ENCODE data around the gene SPDYC. TPM values are rescaled to one million over a fixed set of nuclear protein-coding genes. Genes with fewer than 3 reads are reported as not detected.

SPDYC gene
- polyA plus RNA-seq, 3 donors = 0.64 TPM; not detected in 2

GRCh38 chr11:65132988-65133700 is 36.9 kb upstream of the SPDYC start:
- WGBS (ENCODE audit: insufficient coverage) = 84% methylated on average over 6 of the region's 18 CpGs
- peaks cover 36 to 57% of the 10 kb centered on the region in 2 donors for H3K36me3 Mint-ChIP-seq
- Histone ChIP-seq H3K9me3 (replicated peaks in 1 of 2; ENCODE audit: control insufficient read depth in 1 of 2, insufficient read depth in 1 of 2, low read length in 2 of 2) (no peaks in the 10 kb centered on the region), H2AFZ (ENCODE audit: insufficient read depth, low read depth, low read length, poor library complexity, severe bottlenecking) (peak overlapping the region; percentile 84), H4K20me1 (ENCODE audit: insufficient read depth, low read length) (peaks cover 41% of the 10 kb centered on the region), H3K27me3 (ENCODE audit: control insufficient read depth in 2 of 2, insufficient read depth in 2 of 2, low read length in 2 of 2) (no peaks in the 10 kb centered on the region), H3K9ac (ENCODE audit: insufficient read depth, low read length, poor library complexity, severe bottlenecking) (peak overlapping the region; percentile 99), H3K4me3 (replicated peaks in 1 of 3; ENCODE audit: low read depth in 2 of 3, low read length in 3 of 3) (peak overlapping the region; percentile 51 to 98 (median 92)), H3K36me3 (replicated peaks in 1 of 2; ENCODE audit: control insufficient read depth in 1 of 2, insufficient read depth in 2 of 2, low read length in 2 of 2) (peaks cover 41 to 46% of the 10 kb centered on the region in 2 donors), H3K4me1 (ENCODE audit: control insufficient read depth in 1 of 2, insufficient read depth in 2 of 2, low read length in 2 of 2) (peaks cover 30 to 31% of the 10 kb centered on the region in 2 donors), H3K27ac (ENCODE audit: low read depth in 1 of 2, low read length in 2 of 2) (peak overlapping the region; percentile 99 to 100), H3K4me2 (replicated peaks; ENCODE audit: extremely low read depth, low read length, poor library complexity, severe bottlenecking) (peak overlapping the region; percentile 95), H3K79me2 (ENCODE audit: insufficient read depth, low read length) (peaks cover 38% of the 10 kb centered on the region)
- H3K27me3 Mint-ChIP-seq (ENCODE audit: low read depth in 3 of 3) = peaks cover 0 to 2% (median 2%) of the 10 kb centered on the region in 3 donors
- peak in 2 of 3 donors; percentile 36 to 48 for DNase-seq
- H3K9me3 Mint-ChIP-seq = no peaks in the 10 kb centered on the region
- peaks cover 29% of the 10 kb centered on the region for H3K4me1 Mint-ChIP-seq
- TF ChIP-seq CTCF (IDR thresholded peaks at IDR 0.05) = no peak
- peak overlapping the region; percentile 92 to 99 for H3K4me3 Mint-ChIP-seq
- peak overlapping the region; percentile 99 to 100 (median 99) for H3K27ac Mint-ChIP-seq
- intact Hi-C loops (cut with micrococcal nuclease) = no loop called here

GRCh38 chr11:65133724-65134123 is 36.3 kb upstream of the SPDYC start:
- WGBS (ENCODE audit: insufficient coverage) = 1% methylated on average over 16 of the region's 20 CpGs
- peak overlapping the region; percentile 99 for H3K9ac ChIP-seq (ENCODE audit: insufficient read depth, low read length, poor library complexity, severe bottlenecking)
- intact Hi-C loops (cut with micrococcal nuclease) = loop anchor here in 1 of 2 donors (2.0 kb wide), 2 partner anchors 17 kb away; partner anchors contain the start of gene ZNHIT2
- H3K36me3 ChIP-seq (replicated peaks in 1 of 2; ENCODE audit: control insufficient read depth in 1 of 2, insufficient read depth in 2 of 2, low read length in 2 of 2) = peaks cover 35 to 40% of the 10 kb centered on the region in 2 donors
- H3K4me2 ChIP-seq (replicated peaks; ENCODE audit: extremely low read depth, low read length, poor library complexity, severe bottlenecking) = peak overlapping the region; percentile 95
- no peaks in the 10 kb centered on the region for H3K27me3 ChIP-seq (ENCODE audit: control insufficient read depth in 2 of 2, insufficient read depth in 2 of 2, low read length in 2 of 2)
- H3K4me1 ChIP-seq (ENCODE audit: control insufficient read depth in 1 of 2, insufficient read depth in 2 of 2, low read length in 2 of 2) = peaks cover 30 to 31% of the 10 kb centered on the region in 2 donors
- H3K4me3 Mint-ChIP-seq = peak overlapping the region; percentile 92 to 99
- H3K27ac ChIP-seq (ENCODE audit: low read depth in 1 of 2, low read length in 2 of 2) = peak overlapping the region; percentile 99 to 100
- no peak for TF ChIP-seq CTCF (IDR thresholded peaks at IDR 0.05)
- peak overlapping the region; percentile 84 for H2AFZ ChIP-seq (ENCODE audit: insufficient read depth, low read depth, low read length, poor library complexity, severe bottlenecking)
- peaks cover 35% of the 10 kb centered on the region for H4K20me1 ChIP-seq (ENCODE audit: insufficient read depth, low read length)
- DNase-seq = no peak
- H3K27ac Mint-ChIP-seq = peak overlapping the region; percentile 99 to 100 (median 99)
- no peaks in the 10 kb centered on the region for H3K9me3 ChIP-seq (replicated peaks in 1 of 2; ENCODE audit: control insufficient read depth in 1 of 2, insufficient read depth in 1 of 2, low read length in 2 of 2)
- peak overlapping the region; percentile 51 to 98 (median 92) for H3K4me3 ChIP-seq (replicated peaks in 1 of 3; ENCODE audit: low read depth in 2 of 3, low read length in 3 of 3)
- H3K36me3 Mint-ChIP-seq = peaks cover 30 to 51% of the 10 kb centered on the region in 2 donors
- H3K79me2 ChIP-seq (ENCODE audit: insufficient read depth, low read length) = peaks cover 38% of the 10 kb centered on the region
- peaks cover 0 to 2% (median 2%) of the 10 kb centered on the region in 3 donors for H3K27me3 Mint-ChIP-seq (ENCODE audit: low read depth in 3 of 3)
- H3K9me3 Mint-ChIP-seq = no peaks in the 10 kb centered on the region
- H3K4me1 Mint-ChIP-seq = peaks cover 29% of the 10 kb centered on the region
